ENCODE results near the gene CDH1.

CDH1 gene

GRCh38 chr16:68732741-68733399 is 4.2 kb upstream of the CDH1 start:
- no peak for FAIRE-seq

GRCh38 chr16:68733570-68733969 is 3.5 kb upstream of the CDH1 start:
- FAIRE-seq, result no peak

GRCh38 chr16:68734782-68735181 is 2.3 kb upstream of the CDH1 start:
- FAIRE-seq, result no peak

GRCh38 chr16:68736561-68736960 is 531 bp upstream of the CDH1 start:
- no peak for FAIRE-seq

GRCh38 chr16:68737730-68738629 is 888 bp downstream of the CDH1 start:
- no peak for FAIRE-seq

GRCh38 chr16:68739964-68740627 is 3.0 kb downstream of the CDH1 start:
- FAIRE-seq, result no peak

- FAIRE-seq, result no peak
Measured at GRCh38 chr16:68740628-68741346, 3.7 kb downstream of the CDH1 start.

GRCh38 chr16:68743664-68744063 is 6.6 kb downstream of the CDH1 start:
- no peak for FAIRE-seq

GRCh38 chr16:68744744-68745280 is 7.7 kb downstream of the CDH1 start:
- no peak for FAIRE-seq

GRCh38 chr16:68746951-68747350 is 9.9 kb downstream of the CDH1 start:
- no peak for FAIRE-seq

GRCh38 chr16:68749432-68749831 is 12.3 kb downstream of the CDH1 start:
- FAIRE-seq, result no peak

- FAIRE-seq, result no peak
Measured at GRCh38 chr16:68750193-68750695, 13.2 kb downstream of the CDH1 start.

GRCh38 chr16:68751160-68751559 is 14.1 kb downstream of the CDH1 start:
- no peak for FAIRE-seq

- FAIRE-seq, result no peak
Measured at GRCh38 chr16:68752602-68753001, 15.5 kb downstream of the CDH1 start.

GRCh38 chr16:68754084-68754792 is 17.1 kb downstream of the CDH1 start:
- no peak for FAIRE-seq

GRCh38 chr16:68756239-68756915 is 19.3 kb downstream of the CDH1 start:
- FAIRE-seq, result no peak

- no peak for FAIRE-seq
Measured at GRCh38 chr16:68757625-68757935, 20.5 kb downstream of the CDH1 start.

- FAIRE-seq, result no peak
Measured at GRCh38 chr16:68759062-68759461, 22.0 kb downstream of the CDH1 start.

- FAIRE-seq, result no peak
Measured at GRCh38 chr16:68760671-68761275, 23.7 kb downstream of the CDH1 start.

GRCh38 chr16:68762996-68763756 is 26.1 kb downstream of the CDH1 start:
- FAIRE-seq, result no peak

All from colon (tissue), 2 donors.